Measurements from ENCODE around the gene RBM33. TPM values are rescaled to one million over a fixed set of nuclear protein-coding genes. Genes with fewer than 3 reads are reported as not detected.
"Not testable (repeated sequence)": the region's sequence is repeated elsewhere in the genome, so short reads cannot be mapped to it uniquely, and the experiment has no call there.

RBM33 gene
- total RNA-seq, 1 experiment from 2014 or later, result 7.3 TPM

GRCh38 chr7:155680864-155681263 lies 36.4 kb downstream of the RBM33 start:
- in situ Hi-C loops (cut with HindIII; ENCODE audit: low pct_unique_long_range_greater_than_20kb, low sequenced_read_pairs), result no loop called here
- DNase-seq (ENCODE audit: low read depth), result no peak

- no peak for DNase-seq (ENCODE audit: low read depth)
- in situ Hi-C loops (cut with HindIII; ENCODE audit: low pct_unique_long_range_greater_than_20kb, low sequenced_read_pairs), result no loop called here
Measured at GRCh38 chr7:155681663-155682062, 37.2 kb downstream of the RBM33 start.

DNA sequence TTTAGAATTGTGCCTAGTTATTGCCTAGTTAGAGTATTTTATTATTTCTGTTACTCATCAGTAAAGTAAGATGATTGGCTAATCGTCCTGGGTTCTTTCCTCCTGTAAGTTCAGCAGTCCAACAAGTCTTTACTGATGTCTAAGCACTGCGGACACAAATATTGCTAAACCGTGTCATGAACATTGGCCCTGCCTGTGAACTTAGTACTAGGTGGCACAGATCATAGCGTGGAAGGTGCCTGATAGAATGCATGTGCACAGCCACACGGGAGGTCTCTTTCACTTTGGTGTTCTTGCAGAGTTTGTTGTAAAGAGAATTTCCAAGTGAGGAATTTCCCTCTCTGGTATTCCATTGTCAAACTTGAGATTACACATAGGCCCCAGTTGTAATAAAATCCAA lies 38.0 kb downstream of the RBM33 start:
- in situ Hi-C loops (cut with HindIII; ENCODE audit: low pct_unique_long_range_greater_than_20kb, low sequenced_read_pairs), result no loop called here
- DNase-seq (ENCODE audit: low read depth), result no peak

DNA sequence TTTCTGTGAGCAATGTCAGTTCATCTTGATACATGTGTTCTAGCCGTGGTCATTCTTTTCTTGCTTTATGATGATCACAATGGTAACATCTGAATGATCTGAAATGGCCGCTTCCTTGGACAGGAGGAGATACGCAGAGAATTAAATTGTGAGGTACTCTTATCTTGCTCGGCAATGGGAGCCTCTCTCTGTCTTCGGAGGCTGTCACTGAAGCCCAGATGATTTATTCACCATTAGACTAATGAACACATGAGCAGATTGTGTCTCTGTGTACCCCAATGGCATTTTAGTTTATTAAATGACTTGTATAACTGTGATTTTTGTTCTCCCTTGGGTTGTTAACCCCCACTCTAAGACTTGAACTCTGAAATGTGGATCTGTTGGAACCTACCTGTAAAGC lies 38.6 kb downstream of the RBM33 start:
- no peak for DNase-seq (ENCODE audit: low read depth)
- in situ Hi-C loops (cut with HindIII; ENCODE audit: low pct_unique_long_range_greater_than_20kb, low sequenced_read_pairs), result no loop called here

DNA sequence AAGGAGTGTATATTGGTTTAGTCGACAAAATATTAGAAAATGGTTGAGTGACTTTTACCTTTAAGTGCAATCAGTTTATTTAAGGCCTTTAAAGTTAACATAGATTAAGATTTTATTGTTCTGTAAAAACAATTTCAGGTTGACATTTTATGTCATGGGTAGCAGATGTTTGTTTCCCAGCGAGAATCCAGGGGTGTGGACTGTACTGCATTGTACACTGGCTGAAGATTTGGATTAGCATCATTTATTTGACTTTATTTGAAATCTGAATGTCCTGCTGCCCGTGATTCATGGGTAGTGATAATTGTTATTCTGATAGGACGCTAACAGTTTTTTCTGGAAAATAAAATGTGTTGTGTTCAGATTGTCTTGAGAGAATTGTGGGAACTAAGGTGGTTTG lies 39.3 kb downstream of the RBM33 start:
- no peak for DNase-seq (ENCODE audit: low read depth)
- in situ Hi-C loops (cut with HindIII; ENCODE audit: low pct_unique_long_range_greater_than_20kb, low sequenced_read_pairs), result no loop called here

DNA sequence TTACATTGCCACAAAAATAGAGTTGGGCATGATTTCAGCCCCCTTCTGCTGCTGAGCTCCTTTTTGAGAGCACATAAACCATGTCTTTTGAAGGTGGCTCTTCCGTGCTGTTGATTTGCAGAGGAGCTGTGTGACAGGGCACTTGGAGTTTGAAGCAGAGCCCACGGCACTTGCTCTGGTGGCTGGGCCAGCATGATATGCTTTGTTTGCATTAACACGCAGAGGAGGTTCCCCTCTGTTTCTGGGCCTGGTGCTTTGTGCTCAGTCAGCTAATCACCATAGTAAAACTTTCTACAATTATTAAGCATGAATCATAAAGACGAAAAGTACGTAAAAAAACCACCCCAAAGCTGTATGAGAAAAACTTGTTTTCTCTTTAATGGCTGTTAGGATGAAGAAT lies 40.1 kb downstream of the RBM33 start:
- no peak for DNase-seq (ENCODE audit: low read depth)
- in situ Hi-C loops (cut with HindIII; ENCODE audit: low pct_unique_long_range_greater_than_20kb, low sequenced_read_pairs), result no loop called here

GRCh38 chr7:155685070-155685790 lies 40.8 kb downstream of the RBM33 start:
- DNase-seq (ENCODE audit: low read depth), result no peak
- in situ Hi-C loops (cut with HindIII; ENCODE audit: low pct_unique_long_range_greater_than_20kb, low sequenced_read_pairs), result no loop called here

DNA sequence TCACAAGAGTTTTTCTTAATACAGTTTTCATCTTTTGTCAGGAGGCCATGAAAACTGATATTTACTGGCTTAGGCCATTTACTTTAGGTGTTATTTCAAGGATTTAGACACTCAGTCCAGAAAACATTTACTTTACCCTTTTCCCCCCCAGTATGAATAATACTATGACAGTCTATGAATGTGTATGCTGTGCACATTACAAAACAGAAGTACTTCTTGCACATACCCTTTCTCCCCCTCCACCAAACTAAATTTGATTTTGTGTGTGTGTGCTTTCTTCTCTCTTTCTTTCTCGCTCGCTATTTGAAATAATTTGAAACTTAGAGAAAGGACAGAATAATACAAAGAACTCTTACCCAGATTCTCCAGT lies 41.3 kb downstream of the RBM33 start:
- in situ Hi-C loops (cut with HindIII; ENCODE audit: low pct_unique_long_range_greater_than_20kb, low sequenced_read_pairs), result no loop called here

DNA sequence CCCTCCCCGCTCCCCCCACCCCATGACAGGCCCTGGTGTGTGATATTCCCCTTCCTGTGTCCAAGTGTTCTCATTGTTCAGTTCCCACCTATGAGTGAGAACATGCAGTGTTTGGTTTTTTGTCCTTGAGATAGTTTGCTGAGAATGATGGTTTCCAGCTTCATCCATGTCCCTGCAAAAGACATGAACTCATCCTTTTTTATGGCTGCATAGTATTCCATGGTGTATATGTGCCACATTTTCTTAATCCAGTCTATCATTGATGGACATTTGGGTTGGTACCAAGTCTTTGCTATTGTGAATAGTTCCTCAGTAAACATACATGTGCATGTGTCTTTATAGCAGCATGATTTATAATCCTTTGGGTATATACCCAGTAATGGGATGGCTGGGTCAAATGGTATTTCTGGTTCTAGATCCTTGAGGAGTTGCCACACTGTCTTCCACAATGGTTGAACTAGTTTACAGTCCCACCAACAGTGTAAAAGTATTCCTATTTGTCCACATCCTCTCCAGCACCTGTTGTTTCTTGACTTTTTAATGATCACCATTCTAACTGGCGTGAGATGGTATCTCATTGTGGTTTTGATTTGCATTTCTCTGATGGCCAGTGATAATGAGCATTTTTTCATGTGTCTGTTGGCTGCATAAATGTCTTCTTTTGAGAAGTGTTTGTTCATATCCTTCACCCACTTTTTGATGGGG lies 42.3 kb downstream of the RBM33 start:
- DNase-seq (ENCODE audit: low read depth); in situ Hi-C loops (cut with HindIII; ENCODE audit: low pct_unique_long_range_greater_than_20kb, low sequenced_read_pairs): not testable (repeated sequence)

More for the DNA sequence above, 41.3 kb downstream of the RBM33 start:
- no peak for DNase-seq (ENCODE audit: low read depth)

GRCh38 chr7:155688237-155688636 lies 43.8 kb downstream of the RBM33 start:
- in situ Hi-C loops (cut with HindIII; ENCODE audit: low pct_unique_long_range_greater_than_20kb, low sequenced_read_pairs); DNase-seq (ENCODE audit: low read depth): not testable (repeated sequence)

DNA sequence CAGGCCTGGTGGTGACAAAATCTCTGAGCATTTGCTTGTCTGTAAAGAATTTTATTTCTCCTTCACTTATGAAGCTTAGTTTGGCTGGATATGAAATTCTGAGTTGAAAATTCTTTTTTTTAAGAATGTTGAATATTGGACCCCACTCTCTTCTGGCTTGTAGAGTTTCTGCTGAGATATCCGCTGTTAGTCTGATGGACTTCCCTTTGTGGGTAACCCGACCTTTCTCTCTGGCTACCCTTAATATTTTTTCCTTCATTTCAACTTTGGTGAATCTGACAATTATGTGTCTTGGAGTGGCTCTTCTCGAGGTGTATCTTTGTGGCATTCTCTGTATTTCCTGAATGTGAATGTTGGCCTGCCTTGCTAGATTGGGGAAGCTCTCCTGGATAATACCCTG lies 46.2 kb downstream of the RBM33 start:
- DNase-seq (ENCODE audit: low read depth); in situ Hi-C loops (cut with HindIII; ENCODE audit: low pct_unique_long_range_greater_than_20kb, low sequenced_read_pairs): not testable (repeated sequence)

DNA sequence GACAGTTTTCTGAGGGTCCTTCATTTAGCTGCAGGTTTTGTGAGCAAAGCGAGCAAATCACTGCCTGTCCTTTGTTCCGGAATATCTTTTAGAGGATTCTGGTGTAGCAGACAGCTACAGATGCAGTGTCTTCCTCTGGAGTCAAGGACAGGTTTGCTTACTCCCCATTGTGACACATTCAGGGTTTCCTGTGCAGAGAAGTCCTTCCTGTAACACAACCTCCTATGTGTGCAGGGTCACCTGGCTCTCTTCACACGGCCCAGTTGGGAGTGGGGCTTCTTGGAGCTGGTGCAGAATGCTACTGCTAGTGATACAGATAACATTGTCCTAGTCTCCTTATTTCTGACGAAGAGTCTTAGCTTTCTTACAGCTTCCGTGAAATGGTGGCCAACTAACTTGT lies 47.9 kb downstream of the RBM33 start:
- in situ Hi-C loops (cut with HindIII; ENCODE audit: low pct_unique_long_range_greater_than_20kb, low sequenced_read_pairs), result no loop called here
- DNase-seq (ENCODE audit: low read depth), result no peak

DNA sequence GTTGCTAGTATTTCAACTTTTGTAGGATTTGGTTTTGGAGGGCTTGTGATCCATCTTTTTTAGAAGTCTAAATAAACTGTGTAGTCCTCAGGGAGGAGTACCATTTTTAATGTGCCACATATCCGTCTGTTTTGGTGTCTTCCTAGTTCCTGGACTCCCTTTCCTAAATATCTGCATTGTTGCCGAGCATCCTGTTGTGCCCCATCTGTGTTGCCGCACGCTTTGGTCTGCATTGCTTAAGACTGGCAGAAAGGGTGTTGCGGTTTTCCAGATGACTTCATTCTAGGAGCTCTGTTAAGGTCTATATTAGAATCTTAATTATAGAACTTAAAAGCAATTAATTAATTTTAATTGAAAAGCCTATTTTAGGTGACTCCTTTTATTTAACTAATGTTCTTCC lies 49.4 kb downstream of the RBM33 start:
- in situ Hi-C loops (cut with HindIII; ENCODE audit: low pct_unique_long_range_greater_than_20kb, low sequenced_read_pairs), result no loop called here
- DNase-seq (ENCODE audit: low read depth), result no peak

DNA sequence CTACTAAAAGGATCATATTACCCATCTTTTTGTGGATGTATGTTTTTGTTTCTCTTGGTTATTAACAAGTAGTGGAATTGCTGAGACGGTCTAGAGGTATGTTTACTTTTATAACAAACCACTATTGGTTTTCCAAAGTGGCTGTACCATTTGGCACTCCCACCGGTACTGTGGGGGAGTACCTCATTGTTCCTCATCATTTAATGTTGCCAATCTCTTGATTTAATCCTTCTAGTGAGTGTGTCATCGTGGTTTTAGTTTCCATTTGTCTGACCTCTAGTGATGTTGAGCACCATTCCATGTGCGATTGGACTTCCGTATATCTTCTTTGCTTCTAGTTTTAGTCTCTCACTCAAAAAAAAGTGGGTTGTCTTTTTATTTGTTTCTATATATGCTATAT lies 50.4 kb downstream of the RBM33 start:
- in situ Hi-C loops (cut with HindIII; ENCODE audit: low pct_unique_long_range_greater_than_20kb, low sequenced_read_pairs), result no loop called here
- DNase-seq (ENCODE audit: low read depth), result no peak

DNA sequence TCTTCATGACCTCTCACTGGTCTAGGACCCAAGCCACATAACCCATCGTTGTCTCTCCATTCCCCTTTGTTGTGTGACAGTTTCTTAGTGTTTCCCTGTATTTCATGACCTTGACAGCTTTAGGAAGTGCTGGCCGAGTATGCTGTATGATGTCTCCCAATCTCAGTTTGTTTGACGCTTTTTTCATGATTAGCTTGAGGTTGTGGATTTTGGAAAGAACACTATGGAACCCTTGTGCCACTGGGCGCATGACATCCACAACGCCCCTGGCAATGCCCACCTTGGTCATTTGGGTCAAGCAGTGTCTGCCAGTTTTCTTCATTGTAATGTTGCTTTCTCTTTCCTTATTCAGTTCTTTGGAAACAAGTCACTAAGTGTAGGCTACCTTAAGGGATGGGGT lies 52.3 kb downstream of the RBM33 start:
- in situ Hi-C loops (cut with HindIII; ENCODE audit: low pct_unique_long_range_greater_than_20kb, low sequenced_read_pairs), result no loop called here

DNA sequence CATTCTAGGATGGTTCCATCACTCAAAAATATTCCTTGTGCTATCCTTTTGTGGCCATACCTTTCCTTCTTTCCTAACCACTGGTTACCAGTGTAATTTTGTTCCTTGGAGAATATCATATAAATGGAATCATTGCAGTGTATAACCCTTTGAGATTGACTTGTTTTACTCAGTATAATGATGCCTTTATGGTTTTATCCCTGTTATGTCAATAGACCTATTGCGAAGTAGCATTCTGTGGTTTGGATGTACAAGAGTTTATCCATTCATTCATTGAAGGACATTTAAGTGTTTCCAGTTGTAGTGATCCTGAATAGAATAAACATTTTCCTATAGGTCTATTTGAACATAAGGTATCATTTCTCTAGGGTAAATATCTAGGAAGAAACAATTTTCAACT lies 54.2 kb downstream of the RBM33 start:
- in situ Hi-C loops (cut with HindIII; ENCODE audit: low pct_unique_long_range_greater_than_20kb, low sequenced_read_pairs), result no loop called here

More for the DNA sequence above, 52.3 kb downstream of the RBM33 start:
- no peak for DNase-seq (ENCODE audit: low read depth)

DNA sequence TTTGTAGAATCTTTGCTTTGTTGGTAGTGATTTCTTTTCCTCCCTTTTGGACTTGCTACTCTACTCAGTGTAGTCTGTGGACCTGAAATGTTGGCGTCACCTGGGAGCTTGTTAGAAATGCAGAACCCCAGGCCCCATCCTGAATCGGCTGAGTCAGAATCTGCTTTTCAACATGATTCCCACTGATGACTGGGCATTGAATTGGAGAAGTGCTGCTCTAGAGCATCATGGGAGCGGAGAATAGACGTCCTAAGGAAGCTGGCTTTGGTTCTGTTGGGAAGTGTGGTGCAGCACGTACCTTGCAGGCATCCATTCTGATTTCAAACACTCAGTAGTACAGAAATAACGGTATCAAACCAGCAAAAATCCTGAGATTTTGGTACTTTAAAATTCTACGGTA lies 54.7 kb downstream of the RBM33 start:
- DNase-seq (ENCODE audit: low read depth), result no peak
- in situ Hi-C loops (cut with HindIII; ENCODE audit: low pct_unique_long_range_greater_than_20kb, low sequenced_read_pairs), result no loop called here

More for the DNA sequence above, 54.2 kb downstream of the RBM33 start:
- no peak for DNase-seq (ENCODE audit: low read depth)

DNA sequence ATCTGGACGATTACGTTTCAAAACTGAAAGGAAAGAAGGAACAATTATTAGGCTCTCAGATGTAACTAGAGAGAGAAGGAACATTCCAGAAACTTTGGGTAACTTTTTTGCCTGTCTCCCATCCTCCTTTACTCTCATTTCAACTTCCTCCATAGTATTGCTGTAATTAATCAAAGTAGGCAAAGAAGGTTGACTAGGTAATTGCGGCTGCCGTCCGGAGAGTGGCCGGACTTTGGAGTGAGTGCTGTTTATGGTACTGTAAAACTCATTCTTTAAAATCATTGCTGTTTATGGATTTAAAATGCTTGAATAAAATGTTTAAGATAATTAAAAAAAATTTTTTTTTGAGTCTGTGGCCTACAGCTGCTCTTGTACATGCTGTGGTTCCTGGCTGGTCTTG lies 56.4 kb downstream of the RBM33 start:
- in situ Hi-C loops (cut with HindIII; ENCODE audit: low pct_unique_long_range_greater_than_20kb, low sequenced_read_pairs), result no loop called here
- DNase-seq (ENCODE audit: low read depth), result no peak

DNA sequence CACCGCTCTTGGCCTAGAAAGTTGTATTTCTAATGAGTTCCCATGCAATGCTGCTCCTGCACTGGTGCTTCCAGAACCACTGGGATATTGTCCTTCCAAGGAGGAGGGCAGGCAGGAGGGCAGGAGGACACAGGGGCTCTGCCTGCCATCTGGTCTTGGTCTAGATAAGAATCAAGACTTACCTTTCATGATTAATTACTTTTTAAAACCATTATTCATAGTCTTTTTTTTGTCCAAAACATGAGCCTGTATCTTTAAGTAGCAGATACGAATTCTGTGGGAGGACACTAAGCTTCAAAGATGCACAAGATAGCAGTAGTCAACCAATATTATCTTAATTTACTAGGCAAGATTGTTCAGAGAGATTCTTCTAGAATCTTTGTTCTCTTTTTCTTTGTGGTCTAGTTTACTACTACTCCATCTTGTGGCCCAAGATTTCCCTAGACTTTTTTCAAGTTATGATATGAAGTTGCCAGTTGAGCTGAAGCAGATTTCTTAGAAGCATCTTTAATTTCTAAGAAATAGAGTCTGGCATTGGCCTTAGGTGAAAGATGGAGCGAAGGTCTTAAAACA lies 57.6 kb downstream of the RBM33 start:
- DNase-seq (ENCODE audit: low read depth), result no peak
- in situ Hi-C loops (cut with HindIII; ENCODE audit: low pct_unique_long_range_greater_than_20kb, low sequenced_read_pairs), result no loop called here

- in situ Hi-C loops (cut with HindIII; ENCODE audit: low pct_unique_long_range_greater_than_20kb, low sequenced_read_pairs), result no loop called here
- DNase-seq (ENCODE audit: low read depth), result no peak
Measured at GRCh38 chr7:155702616-155703015, 58.2 kb downstream of the RBM33 start.
